Activated CD4-positive, alpha-beta T cell treated with anti-CD3 and anti-CD28 coated beads for 1 hour (primary cell): Measurements from ENCODE around the gene ACSL1.
"Not testable (repeated sequence)": the region's sequence is repeated elsewhere in the genome, so short reads cannot be mapped to it uniquely, and the experiment has no call there.

Experiments used
- DNase-seq: peaks from one replicate; pipeline ENCODE4 v3.0.0-alpha.2; 2020

The ACSL1 gene

DNA sequence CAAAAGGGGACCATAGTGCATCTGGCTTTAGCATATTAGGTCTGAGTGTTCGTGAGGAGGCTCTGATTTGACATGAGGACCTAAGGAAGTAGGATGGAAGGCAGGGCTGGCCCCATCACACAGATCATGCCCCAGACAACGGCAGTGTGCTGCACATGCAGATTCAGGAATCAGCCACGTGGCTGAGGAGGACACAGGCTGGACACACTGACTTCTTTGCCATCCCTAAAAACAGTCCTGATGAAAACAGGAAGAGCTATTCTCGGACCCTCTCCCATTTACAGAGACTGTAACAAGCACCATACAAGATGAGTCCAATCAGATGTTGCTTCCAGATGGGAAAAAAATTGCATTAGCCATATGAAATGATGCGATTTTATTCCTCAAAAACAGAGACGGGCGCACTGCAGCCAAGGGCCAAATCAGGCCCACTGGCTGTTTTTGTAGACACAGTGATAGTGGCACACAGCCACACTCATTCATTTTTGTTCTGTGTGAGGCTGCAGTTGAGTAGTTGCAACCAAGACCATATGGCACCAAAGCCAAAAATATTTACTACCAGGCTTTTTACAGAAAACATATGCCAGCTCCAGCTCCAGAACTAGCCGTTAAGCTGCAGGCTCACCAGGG lies 41.0 kb downstream of the ACSL1 start:
- DNase-seq: no peak

DNA sequence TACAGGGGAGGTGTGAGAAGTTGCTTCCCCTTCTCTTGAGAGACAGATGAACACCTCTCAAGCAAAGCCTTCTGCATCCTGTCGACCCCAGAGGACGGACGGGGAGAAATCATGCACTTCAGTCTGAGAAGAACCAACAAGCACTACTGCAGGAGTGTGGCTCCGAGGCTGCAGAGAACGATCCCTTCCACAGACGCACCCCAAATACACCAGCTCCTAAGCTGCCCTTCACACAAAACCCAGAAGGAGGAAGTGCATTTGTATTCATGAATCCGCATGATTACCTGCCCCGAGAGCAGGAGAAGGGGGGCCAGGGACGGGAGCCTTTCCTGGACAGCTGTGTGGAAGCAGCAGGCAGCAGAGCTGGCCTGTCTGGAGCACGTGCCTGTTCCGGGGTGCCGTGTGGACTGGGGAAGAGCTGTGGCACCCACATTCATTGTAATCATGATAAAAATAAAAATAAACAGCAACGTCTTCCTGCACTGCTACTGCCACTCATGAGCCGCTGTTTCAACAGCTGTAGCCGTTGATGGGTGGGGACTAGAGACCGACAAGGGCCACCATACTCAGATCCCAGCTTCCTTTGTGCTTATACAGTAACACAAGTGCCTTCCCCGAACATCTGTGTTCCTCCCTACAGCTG lies 42.9 kb downstream of the ACSL1 start:
- no peak for DNase-seq

DNA sequence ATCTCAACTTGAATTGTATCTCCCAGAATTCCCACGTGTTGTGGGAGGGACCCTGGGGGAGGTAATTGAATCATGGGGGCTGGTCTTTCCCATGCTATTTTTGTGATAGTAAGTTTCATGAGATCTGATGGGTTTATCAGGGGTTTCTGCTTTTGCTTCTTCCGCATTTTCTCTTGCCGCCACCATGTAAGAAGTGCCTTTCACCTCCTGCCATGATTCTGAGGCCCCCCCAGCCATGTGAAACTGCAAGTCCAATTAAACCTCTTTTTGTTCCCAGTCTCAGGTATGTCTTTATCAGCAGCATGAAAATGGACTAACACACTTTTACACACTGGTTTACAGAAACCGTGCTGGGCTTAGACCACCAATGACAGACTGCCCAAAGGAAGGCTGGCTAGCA lies 46.6 kb downstream of the ACSL1 start:
- not testable (repeated sequence) for DNase-seq

DNA sequence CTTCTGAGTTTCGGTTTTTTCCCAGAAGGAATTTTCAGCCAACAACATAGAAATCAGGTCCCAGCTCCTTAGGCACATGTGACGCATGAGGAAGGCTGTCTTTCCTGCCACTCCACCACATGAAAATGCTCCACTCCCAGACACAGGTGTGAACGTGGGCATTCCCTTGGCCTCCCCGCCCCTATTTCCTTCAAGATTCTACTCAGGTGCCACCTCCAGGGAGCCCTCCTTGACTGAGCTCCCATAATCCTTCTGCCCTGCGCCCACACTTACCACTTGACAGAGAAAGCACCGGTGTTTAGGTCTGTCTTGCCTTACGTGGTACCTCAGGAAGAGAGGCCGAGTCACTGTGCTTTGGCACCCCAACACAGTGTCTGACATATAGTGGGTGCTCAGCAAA lies 47.4 kb downstream of the ACSL1 start:
- DNase-seq: no peak

DNA sequence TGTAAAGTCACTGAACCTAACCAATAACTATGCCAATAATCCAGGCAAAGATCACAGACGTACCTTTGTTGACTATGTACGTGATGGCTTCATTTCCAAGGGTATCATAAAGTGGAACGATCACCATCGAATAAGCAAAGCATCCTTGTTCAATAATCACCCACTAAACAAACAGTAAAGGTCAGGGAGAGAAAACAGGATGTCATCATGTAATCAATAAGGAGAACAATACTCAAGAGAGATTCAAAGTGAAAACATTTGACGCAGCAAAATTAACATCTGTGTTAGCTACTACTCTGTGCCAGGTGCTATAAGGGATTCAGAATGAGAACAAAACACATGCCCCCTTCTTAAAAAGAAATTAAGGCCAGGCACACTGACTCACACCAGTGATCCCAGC lies 48.9 kb downstream of the ACSL1 start:
- DNase-seq: no peak

DNA sequence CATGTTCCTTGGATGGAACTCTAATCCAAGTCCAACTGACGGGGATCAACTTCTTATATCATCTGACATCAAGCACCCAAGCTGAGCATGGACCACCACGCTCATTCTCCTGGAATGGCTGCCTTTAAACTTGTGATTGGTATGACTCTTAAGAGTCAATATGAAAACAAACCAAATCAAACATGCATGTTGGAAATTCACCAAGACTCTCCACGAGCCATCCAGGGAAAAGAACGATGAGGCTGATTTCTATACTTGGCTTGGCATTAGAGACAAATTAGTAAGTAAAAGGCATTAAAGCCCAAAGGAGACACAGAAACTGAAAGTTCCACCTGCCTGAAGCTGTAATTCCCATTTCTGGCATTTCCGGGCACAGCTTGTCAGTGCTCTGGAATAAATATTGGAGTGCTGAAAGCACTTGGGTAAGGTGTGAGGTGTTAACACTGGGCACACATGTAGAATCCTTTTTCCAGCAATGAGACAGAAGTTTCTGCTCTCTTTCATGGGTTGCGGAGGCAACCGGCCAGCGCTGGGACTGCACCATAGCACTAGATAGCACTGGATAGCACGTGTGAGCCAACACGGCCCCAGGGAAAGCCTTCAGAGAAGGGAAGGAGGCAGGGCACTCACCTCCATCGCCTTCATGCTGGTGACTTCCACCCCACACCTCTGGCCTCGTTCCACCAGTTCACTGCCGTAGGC lies 49.8 kb downstream of the ACSL1 start:
- DNase-seq: no peak

DNA sequence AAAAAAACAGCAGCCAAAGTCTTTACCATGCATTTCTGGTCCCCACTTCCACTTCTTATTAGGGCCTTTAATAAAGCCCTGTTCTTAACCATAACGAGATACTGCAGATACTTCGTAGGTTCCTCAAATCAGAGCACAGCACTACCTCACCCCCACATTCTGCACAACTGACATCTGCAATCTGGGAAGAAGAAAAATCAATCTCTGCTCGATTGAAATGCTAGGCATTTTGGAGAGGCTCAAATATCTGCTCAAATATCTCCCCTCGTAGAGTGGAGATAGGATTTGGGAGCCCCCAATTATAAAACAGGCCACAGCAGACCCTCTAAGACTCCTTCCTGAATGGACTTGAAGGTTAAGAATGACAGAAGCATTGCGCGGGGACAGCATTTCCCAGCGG lies 51.6 kb downstream of the ACSL1 start:
- DNase-seq: no peak

DNA sequence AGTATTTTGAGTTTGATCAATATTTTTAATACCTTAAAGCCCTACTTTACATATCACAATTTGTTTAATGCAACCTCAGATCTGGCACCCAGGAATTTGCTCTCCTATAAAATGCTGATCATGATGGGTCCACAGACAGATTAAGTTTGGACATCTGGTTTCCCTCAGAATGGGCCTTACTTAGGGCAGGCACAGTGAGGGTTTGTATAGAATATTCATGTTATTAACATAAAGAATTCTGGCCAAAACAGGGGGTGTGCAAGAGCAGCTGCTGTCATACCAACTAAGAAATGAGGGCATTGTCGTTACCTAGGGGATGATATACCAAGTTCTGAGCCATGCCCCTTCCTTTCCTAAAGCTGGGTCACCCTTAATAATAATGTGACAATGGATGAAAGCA lies 54.4 kb downstream of the ACSL1 start:
- no peak for DNase-seq

DNA sequence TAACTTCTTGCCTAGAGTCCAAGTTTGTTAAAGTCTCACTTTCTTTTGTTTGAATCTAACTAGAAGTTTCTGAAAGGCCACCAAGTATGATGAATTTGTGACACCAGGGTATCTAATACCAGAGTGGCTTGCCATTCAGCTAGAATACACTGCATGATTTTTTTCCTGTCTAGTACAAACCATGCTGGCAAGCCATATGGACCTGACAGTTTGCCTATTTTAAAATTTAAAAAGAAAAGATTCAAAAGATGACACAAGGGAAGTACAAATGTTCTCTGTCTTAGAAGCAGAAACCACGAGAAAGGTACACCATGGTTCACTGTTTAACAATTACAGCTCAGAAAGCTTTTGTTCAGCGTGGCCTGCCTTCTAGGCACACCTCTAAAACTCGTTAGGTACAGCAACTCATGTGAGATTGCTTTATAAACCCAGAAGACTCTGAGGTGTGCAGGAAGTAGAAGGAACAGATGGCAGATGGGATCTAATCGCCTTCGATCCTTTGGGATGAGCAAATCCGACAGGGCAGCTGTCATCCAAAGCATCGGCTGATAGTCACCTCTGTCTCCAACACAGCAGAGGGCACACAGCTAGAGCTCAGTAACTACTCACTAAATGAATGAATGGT lies 56.5 kb downstream of the ACSL1 start:
- DNase-seq: no peak

DNA sequence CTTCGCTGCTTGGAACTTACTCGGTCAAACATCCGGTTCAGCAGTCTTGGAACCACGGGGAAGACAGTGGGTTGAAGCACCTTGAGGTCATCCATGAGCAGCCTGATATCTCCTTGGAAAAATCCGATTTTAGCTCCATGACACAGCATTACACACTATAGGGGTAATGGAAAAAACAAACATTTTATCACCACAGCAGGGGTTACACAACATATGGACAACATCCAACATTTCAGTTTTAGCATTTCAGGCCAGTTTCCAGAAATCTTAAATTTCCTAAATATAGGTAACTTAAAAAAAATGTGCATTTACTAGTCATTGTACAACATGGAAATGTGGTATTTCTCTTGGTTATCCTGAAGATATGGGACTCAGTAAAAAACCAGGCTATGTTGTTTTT lies 57.5 kb downstream of the ACSL1 start:
- no peak for DNase-seq

DNA sequence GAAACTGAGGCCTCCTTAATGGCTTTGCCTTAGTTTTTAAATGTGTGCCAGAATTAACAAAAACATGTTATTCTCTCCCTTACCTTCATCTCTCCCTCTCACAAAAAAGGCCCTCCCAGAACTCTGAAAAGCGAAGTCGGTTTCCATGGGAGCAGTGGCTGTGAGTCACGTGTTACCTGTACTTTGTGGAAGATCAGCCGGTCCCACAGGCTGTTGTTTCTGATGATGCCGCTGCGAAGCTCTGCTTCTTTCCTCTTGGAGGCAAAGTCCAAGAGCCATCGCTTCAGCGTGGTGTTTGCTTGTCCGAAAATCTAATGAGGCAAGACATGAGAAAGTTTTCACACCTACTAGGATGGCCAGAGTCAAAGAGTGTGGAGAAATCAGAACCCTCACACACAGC lies 59.3 kb downstream of the ACSL1 start:
- DNase-seq: no peak

DNA sequence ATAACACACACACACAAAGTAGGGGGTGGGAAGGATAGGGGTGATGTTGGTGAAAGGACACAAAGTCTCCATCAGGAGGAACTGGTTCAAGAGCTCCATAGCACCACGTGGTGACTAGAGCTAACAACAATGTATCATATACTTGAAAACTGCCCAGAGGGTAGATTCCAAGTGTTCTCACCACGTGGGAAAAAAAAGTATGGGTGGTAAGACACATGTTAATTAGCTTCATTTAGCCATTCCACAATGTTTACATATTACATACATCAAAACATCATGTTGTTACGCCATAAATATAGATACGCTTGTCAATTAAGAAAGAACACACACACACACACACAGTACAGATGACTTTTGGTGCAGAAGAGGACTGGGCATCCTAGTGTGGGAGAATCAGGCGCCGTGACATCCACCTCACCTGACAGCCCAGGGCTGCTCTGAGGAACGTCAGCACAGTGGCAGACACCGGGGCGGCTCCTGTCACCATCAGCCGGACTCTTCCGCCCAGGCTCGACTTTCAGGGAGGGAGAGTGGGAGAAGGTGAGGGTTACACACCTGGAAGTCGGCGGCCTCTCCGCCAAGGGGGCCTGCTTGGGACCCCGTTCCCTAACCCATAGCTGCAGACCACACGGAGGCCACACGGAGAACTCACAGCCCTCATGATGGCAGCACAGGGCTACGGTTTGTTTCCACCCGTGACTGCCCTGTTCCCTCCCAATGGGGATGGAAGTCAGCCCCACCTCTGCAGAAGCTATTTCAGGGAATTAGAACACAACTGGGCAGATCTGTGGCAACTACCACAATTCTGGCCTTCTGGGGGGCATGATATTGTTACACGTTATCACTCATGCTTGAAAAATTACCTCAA lies 60.1 kb downstream of the ACSL1 start:
- no peak for DNase-seq

DNA sequence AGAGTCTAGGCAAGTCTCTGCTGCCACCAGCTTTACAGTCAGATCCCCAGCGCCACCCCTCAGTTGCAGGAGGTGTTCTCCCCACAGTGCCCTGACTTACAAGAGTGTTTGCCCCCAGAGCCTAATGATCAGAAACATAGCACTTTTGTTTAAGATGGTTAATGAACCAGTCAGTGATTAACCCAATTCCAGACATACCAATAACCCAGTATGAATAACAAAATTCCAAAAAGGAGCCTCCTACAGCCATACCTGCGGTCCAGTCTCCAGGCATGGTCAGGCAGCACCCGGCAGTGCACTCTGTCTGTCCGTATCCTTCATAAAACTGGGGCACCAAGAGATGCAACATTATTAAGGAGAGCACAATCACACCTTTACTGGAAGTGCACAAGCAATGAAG lies 61.2 kb downstream of the ACSL1 start:
- no peak for DNase-seq

DNA sequence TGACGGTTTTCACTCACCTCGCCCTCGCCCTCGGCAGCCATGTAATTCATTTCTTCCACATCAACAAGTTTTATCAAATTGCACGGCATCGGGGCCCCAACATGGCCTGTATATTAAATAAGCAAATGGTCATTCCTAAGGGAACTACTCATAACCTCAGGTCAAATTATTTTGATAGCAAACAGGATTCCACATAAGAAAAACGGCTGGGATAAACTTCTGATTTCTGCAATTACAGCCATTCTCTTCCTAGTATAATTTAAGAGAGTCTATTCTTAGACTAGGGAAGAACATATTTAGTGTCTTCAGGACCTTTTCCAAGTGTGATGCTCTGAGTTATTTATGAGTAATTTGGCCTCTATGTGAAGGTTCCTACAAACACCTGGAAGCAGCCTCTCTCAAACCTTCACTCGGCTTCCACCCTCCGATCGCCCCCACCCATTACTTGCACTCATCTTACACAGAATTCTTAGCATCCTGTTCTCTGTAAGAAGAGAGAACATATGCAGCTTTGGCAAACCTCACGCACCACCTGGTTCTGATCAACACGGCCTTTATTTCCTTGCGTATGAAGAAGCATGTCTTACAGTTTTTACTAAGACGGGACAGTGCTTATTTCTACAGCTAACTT lies 62.5 kb downstream of the ACSL1 start:
- DNase-seq: no peak

DNA sequence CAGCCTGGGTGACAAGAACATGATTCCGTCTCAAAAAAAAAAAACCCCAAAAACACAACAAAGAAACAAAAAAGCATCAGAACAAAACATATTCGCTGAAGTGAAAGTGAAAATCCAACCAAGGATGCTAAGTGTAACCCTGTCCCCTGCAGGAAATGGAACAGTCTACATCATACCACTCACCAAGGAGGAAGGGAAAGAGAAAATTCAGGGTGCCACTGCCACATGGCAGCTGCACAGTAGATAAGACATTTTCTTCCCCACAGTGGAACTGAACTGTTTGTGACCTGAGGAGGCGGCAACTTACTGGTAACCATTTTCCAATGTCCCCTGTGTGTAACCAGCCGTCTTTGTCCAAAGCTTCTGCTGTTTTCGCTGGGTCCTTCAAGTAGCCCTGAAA lies 63.7 kb downstream of the ACSL1 start:
- peak; percentile 12 for DNase-seq

DNA sequence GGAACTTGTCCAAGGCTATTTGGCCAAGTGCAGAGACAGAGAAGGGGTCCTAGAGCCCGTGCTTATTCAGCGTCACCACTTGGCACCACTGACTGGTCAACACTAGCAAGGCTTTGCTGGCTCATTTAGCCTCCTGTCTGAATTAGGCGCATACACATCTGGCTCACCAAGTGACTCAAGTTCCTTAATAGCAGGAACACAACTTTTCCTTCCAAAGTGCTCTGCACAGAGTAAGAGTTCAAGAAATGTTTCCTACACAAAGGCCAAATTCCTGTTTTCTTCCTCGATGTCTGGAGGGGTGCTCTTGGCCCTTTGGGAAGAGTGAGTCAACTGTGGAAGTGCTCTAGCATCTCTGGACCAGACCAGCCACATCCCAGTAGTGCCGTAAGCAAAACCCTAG lies 65.1 kb downstream of the ACSL1 start:
- no peak for DNase-seq

DNA sequence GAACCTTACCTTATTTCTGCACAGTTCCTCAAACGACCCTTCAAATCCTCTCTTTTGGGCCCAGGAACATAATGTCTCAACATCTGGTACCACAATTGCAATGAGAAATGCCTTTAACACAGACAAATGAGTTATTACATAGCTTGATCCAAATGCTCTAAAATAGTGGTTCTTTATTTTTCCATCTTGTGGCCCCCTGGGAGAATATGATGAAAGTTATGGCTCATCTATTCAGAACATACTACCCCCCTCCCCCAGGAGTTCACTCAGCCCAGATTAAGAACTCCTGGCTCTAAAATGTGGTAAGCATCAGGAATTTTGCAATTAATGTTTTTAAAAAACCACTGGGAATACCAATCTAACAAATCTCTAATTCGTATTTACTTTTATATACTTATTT lies 68.0 kb downstream of the ACSL1 start:
- DNase-seq: no peak

DNA sequence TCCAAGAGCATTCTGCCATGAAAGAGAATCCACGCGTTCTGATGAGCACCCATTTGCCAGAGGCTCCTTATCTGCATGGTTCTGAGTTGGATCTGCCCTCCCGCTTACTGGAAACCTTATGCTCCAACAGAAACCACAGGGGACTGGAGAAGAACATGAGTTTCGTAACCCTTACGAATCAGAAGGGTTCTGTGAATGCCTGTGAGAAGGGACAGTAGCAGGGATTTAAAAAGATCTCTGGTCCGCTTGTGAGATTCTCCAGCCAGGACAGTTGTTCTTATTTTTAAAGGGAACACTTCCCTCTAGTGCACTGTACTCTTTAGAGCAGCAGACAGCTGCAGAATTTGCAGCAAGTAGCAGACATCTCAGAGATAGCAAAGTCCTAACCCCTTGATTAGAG lies 69.4 kb downstream of the ACSL1 start:
- DNase-seq: no peak

DNA sequence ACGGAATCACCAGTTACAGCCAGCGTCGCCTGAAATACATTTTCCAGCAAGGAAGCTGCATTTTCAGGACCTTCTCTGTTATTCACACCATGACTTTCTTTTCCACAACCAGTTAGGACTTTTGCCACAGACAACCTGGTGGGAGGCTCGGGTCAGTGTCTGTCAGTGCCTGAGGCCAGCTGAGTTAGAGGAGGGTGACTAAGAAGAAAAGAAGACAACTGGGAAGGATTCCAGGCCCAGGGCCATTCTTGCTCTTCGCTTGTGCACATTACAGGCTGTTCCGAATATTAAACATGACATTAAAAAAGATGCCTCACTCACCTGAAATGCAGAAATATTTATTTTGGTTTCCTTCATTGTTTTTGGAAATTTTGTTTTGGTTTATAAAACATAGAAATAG lies 70.5 kb downstream of the ACSL1 start:
- no peak for DNase-seq

DNA sequence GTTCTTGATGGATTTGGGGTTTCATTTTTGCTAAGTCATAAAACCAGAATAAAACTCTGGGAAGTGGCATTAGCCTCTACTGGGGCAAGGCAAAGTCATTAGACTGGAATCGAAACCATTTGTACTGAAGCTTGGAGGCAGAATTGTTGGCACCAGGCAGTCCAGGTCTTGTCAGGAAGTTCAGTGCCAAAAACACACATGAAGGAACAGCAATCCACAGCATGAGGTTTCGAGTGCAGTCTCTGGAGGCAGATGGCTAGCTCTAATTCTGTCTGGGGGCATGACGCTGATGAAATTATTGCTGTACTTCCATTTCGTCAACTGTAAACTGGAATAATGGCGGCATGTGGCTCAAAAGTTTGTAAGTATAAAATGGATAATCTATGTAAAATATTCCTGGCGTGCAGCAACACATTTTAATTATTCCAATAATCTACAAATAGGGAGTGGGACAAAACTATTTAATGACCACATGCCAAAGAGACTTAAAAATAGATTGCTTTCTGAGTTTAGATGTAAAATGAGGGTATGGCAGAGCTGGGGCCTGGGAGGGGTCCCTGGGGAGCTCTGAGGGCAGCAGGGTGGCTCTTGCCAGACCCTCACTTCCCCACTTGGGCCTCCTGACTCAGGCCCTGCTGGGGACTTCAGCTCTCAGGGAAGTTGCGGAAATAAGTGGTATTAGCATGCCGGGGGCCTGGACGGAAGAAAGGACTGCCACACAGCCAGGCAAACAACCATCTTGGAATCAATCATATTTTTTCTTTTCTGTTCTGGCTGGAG lies 73.1 kb downstream of the ACSL1 start:
- DNase-seq: no peak

DNA sequence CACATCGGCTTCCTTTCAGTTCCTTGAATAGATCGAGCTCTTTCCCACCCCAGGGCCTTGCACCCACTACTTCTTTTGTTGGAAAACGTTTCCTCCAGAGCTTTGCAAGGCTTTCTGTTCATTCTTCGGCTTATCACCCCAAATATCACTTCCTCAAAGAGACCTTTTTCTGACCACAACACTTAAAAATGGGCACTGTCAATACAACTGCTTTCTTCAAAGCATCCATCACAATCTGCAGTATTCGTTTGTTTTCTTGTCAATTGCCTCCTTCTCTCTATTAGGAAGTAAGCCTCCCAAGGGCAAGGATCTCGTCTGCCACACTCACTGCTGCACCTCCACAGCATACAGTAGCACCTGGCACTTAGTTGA lies 74.2 kb downstream of the ACSL1 start:
- no peak for DNase-seq
